Loucy (cell line): ENCODE data around the gene TMEM269.

Experiments
- CTCF ChIP-seq: fragments of 200-600 bp; sonication (generic); conservative IDR thresholded peaks from 2 replicates; pipeline ENCODE4 v1.5.1; 2014; ENCODE audit warnings: mild to moderate bottlenecking, antibody characterized with exemption, low read length
- EZH2phosphoT487 ChIP-seq: fragments of 200-600 bp; IDR thresholded peaks from 2 replicates; pipeline ENCODE4 v1.6.1; 2018; ENCODE audit warnings: antibody characterized with exemption, mild to moderate bottlenecking, moderate library complexity, borderline replicate concordance

- no peak for TF ChIP-seq EZH2phosphoT487
- TF ChIP-seq CTCF: no peak
Observed at GRCh38 chr1:42788021-42788420, 3.2 kb downstream of the TMEM269 start.
